Stimulated activated CD4-positive, alpha-beta T cell treated with anti-CD3 and anti-CD28 coated beads, Interleukin-12 subunit alpha, Interleukin-12 subunit beta, amount 100 ng/mL, for 48 hours (primary cell): ENCODE results near the gene FAAP20.
A peak's percentile ranks its signal among the peaks of the same experiment; 100 is the strongest.

Experiments used
- DNase-seq, 3 donors: peaks; one replicate each; pipeline ENCODE4 v3.0.0-alpha.2; 2020; ENCODE audit warnings: low read depth in 2 of 3, low spot score in 1 of 3

Gene FAAP20

DNA sequence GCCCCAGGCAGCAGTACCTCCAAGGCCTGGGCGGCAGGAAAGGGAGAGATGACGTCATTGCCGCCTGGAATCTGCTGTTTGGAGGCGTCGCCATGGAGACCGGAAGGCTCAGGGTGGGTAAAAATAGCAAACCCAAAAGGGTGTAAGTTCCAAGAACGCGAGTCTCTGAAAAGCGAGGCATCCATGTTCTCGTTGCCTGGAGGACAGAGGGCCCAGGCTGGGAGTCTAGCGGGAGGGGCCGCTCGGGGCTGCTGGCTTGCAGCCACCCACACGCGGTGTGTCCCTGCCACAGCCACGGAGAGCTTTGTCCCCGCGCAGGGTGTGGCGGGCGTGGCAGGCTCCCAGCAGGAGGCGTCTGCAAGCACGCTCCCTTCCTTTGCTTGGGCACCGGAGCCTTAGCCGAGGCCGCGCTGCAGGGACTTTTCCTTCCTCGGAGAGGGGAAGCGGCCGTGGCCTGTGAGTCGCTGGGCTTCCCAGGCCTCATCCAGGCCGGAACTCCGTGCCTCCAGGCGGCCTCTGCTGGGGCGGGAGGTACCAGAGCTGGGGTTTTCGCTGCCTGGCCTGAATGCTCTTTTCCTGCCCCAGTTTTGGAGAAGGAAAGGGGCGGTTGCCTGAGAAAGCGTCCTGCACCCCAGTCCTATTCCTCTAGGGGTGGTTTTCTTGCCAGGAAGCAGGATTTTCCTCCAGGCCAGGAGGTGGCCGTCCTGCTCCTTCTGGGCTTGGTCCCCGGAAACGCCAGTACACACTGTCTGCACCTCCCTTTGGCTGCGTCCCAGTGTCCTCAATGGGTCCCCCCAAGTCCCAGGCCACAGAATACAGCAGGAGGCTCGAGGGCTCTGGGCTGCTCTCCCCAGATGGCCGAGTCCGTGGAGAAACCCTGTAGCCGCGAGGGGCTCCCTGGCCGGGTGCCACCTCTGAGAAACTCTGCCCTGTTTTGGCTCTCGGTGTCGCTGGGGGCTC lies 18.2 kb upstream of the FAAP20 start:
- DNase-seq: peak in 1 of 3 donors; percentile 60

DNA sequence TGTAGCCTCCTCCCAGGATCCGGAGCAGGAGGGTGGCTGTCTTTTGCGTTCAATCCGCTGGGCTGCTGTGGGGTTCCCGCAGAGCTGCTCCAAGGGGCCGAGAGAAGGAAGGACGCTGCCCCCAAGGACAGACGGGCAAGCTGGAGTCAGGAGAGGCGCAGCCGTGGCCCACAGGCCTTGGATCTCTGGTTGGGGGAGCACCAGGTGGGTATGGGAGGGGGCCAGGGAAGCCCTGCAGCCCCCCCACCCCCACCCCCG lies 17.6 kb upstream of the FAAP20 start:
- DNase-seq: no peak

DNA sequence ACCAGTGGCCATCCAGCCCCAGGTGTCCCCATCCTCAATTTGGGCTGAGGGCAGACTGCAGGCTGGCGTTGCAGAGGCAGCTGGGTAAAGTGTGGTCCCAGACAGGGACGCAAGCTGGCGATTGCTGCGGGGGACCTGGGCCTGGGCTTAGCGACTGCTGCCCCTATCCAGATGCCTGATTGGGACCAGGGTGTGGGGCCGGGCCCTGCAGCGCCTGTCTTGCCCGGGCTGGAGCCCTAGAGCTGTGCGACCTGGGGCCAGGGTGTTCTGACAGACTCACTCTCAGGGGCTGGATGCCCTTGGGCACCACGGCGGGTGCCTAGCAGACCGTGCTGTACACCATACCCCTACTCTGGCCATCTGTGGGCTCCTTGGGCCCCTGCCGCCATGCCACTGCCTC lies 16.2 kb upstream of the FAAP20 start:
- no peak for DNase-seq

DNA sequence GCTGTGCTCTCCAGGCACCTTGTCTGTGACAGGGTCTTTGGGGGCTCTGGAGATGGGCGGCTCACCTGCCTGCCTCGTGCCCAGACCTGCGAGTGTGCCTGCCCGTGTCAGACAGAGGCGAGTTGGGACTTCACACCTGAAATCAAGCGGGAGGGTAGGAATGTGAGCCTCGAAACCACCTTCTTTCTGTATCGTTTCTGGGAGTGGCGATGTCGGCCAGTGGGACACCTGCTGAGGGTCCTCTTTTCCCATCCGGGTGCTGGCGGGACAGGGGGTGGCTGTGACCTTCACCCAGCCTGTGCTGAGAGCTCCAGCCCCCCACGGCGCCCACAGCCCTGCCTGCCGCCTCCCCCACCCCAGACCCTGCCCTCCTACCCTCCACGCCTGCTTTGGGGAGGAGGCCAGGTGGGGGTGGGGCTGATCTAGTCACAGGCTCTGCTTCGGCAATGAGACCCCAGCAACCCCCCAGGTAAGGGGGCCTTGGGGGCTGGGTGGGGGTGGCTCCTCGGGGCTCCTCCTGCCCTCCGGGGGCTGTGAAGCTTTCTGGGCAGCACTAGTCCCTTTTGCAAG lies 15.6 kb upstream of the FAAP20 start:
- DNase-seq: no peak

DNA sequence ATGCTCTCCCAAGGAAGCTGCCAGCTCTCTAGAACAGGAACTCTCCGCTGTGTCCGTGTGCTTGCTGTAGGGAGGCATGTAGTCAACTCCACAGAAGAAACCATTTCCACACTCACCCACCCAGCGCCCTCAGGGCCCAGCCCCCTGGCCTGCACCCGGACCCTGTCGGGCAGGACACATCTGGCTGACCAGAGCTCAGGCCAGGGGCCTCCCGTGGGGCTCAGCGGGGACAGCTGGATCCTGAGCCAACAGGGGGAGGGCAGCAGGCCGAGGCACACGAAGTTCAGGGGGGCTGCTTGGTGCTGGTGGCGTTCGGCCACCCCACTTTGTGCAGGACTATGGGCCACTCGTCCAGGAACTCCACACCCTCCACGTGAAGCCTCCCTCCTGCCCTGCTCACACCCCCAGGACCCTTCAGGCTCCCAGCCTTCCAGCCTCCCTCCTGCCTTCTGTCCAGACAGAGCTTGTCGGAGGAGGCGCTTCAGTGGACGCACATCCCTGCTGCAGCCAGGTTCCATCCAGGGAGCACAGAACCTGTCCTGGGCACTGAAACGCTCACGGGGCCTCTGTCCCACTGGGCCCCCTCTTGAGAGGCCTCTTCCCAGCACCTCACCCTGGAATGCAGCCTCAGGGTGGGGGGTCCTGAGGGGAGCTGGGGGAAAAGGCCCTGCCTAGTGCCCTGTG lies 15.0 kb upstream of the FAAP20 start:
- no peak for DNase-seq

DNA sequence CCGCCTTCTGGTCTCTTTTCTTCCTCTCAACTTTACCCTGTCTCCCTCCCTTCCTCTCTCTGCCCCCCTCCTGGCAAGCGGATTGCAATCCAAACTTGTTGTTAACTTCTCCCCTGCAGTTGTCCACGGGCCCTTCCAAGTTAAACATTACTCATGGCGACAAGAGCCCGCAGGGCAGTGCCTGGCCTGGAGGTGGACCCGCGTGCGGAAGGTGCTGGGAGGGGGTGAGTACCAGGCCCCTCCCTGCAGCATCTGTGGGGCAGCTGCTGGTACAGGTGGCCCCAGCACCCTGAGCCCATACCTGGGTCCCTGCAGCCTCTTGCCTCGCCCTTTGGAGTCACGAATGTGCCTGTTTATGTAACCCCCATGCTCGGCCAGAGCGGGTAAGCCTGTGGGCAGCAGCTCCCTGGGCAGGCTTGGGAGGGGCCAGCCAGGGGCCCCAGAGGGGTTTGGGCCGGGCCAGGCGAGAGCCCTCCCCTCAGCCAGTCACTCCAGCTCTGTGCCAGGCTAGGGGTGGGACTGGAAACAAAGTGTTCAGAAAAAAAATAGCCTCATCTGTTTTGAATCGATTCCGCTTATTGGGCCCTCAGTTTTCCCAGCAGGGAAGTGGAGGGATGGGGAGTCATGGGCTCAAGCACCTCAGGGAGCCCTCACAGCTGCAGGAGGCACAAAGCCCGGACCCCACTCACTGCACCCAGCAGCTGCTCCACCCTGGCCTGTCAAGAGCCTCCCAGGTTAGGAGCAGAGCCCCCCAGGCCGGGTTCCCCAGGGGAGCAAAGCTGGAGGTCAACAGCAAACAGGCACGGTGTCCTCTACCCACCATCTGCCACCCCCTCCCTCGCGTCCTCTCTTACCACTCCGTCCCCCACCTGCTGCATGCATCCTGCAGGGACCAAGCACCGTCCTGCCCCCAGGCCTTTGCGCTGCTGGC lies 14.0 kb upstream of the FAAP20 start:
- no peak for DNase-seq

DNA sequence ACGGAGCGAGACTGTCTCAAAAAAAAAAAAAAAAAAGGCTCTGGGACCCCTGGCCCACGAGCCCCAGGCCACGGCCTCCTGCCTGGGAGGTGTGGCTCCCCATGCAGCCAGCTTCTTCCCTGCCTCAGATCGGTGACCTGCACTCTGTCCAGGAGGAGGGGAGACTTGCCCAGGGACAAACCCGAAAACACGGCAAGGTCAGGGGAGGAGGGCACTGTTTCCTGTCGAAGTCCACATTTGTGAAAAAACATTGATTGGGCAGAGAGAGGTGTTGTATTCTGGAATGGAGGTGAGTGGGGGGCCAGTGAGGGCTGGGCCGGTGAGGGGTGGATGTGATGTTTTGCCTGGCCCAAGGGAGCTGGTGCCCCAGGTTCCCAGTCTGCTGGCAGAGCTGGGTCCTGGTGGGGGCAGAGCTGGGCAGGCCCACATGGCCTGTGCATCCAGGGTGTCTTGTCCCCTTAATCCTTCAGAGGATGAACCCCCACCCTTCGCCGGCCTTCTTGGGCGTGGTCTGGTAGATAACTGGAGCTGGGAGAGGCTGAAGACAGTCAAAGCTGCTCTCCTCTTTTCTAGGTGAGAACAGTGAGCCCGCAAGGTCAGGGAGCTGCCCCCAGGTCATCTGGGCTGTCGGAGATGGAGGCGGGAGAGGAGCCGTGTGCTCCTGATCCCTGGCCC lies 12.4 kb upstream of the FAAP20 start:
- no peak for DNase-seq

DNA sequence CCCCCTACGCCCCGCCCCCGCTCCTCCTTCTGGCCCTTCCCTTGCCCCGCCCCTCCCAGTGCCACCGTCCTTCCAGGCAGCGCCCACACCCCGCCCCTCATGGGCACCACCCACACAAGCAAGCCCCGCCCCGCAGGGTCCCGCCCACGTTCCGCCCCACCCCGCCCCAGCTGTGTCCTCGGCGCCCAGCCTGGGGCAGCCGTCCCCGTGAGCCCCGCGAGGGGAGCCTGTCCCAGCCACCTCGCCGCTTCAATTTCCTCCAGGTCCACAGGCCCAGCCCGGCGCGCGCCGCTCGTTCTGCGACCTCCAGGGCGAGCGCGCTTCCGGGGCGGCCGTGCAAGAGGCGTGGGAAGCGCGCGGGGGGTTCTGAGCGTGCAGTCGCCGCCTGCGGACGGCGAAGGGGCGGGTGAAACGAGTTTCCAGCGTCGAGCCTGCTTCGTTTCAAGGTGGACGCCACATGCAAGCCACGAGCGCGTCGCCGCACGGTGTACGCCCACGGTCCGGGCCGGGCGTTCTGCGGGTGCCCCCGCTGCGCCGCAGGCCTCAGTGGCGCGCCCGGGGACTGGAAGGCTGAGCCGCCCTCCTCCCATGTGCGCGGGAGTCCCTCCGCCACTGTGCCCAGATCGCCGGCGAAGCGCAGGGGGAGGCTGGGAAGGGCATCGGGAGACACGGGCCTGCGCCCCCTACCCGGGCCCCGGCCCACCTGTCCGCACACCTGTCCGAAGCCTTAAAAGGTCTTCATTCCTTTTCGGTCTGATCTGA lies 10.8 kb upstream of the FAAP20 start:
- DNase-seq: peak; percentile 83 to 90 (median 90)

DNA sequence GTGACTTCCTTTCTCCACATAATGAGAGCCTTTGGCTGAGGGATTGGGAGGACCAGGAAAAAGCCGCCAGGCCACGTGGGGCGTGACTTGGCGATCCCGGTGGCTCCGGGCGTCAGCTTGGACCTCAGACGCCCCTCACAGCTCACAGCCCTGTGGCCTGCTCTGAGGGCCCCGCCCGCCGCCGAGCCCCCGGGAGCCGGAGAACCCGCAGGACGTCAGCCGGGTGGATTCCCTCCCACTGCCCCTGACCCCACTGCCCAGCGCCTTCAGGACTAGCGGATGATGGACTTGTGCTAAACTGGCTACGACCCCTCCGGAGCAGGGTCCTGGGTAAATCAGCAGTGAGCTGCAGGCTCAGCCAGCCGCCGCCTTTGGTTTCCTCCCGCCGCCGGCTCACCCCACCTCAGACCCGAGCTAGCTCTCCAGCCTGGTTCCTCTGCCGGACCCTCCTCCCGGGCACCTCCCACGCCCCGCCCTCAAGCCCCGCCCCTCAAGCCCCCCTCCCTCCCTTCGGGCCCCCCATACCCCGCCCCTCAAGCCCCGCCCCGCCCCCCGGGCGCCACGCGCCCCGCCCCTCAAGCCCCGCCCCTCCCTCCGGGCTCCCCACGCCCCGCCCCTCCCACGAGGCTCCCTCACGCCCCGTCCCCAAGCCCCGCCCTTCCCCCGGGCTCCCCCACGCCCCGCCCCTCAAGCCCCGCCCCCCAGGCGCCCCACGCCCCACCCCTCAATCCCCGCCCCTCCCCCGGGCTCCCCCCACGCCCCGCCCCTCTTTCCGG lies 10.0 kb upstream of the FAAP20 start:
- DNase-seq: no peak

DNA sequence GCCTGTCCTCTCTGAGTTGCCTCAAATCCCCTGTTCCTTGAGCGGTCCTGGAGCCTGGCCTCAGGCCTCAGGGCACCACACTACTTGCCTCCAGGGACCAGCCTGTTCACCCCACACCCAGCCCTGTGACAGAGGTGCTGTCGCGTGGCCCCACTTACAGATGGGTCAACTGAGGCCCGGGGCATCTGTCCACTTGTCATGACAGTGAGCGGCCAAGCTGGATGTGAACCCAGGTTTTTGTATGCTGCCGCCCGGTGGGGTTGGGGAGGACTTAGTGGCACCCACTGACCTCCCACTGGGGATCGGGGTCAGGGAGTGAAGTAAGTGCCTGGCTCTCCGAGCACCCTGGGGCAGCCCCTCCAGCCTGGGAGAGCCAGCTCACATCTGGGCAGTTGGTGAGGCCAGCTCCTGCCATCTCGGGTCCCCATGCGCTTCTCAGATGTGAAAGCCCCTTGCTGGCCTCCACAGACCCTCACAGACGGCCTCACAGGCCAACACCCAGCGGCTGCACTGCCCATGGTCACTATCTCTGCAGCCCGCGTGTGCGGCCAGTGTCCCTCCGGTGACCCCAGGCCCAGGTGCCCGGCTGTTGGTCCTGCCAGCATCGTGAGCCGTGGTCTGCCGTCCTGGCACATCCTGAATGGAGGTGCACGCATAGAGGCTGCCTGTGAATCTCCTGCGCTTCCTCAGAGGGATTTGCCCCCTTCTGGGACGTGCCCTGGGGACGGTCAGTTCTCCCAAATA lies 9.3 kb upstream of the FAAP20 start:
- DNase-seq: no peak

DNA sequence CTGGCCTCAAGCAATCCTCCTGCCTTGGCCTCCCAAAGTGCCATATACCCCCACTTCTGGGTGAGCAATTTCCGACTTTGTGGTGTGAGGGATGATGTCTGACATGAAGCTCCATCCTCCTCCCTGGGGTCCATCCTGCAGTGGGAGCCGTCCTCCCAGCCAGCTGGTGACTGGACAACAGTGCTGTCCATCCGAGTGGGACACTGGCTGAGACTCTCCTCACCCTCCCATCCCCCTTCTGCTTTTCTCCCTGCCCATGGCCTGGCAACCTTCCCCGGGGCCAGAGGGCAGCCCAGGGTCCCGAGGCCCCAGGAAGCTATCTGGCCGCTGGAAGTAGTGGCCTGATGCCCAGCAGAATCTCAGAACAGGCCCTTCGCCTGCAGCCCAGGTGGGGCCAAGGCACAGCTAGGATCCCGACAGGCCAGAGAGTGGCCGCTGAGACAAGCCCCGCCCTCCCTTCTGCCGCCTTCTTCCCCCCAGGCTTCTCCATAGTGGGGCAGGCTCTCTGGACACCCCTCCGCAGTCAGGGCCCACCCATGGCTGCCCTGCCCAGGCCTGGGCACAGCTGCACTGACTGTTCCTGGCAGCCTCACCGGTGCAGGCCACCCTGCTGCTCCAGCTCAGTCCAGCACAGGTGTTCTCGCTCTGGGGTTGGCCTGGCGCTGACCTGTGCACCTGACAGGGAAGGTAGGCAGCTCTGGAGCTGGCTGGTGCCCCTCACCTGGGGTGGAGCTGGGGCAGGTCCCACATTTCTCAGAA lies 8.4 kb upstream of the FAAP20 start:
- DNase-seq: no peak

DNA sequence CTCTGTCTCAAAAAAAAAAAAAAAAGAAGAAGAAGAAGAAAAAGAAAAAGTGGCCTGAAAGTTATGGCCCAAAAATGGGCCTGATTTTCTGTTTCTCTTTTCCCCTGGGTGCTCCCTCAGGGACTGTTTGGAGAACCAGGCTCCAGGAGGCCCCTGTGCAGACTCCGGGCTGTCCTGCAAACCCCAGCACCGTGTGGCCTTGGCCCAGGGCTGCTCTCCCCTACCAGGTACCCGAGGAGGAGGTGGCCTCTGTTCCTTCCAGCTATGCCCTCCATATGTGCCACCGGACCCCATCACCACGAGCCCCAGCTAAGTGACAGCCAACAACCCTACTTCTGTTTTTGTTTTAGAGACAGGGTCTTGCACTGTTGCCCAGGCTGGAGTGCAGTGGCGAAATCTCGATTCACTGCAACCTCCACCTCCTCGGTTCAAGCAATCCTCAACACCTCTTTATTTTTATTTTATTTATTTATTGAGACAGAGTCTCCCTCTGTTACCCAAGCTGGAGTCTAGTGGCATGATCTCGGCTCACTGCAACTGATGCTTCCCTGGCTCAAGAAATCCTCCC lies 7.5 kb upstream of the FAAP20 start:
- no peak for DNase-seq

DNA sequence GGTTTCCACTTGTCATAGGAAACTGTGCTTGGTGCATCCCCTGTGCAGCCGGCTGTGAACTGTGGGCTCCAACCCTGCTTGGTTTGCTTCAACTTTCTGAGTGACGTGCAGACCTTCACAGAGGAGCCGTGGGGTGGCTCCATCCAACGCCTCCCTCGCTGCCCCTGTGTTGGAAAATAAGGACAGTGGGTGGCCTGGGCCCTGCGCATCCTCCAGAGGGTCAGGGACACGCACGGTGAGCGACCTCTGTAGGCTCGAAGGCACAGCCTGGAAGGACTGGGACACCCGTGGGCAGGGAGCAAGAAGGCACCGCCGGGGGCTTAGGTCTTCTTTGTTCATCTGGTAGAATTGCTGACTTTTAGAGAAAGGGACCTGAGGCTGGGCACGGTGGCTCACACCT lies 6.5 kb upstream of the FAAP20 start:
- no peak for DNase-seq

DNA sequence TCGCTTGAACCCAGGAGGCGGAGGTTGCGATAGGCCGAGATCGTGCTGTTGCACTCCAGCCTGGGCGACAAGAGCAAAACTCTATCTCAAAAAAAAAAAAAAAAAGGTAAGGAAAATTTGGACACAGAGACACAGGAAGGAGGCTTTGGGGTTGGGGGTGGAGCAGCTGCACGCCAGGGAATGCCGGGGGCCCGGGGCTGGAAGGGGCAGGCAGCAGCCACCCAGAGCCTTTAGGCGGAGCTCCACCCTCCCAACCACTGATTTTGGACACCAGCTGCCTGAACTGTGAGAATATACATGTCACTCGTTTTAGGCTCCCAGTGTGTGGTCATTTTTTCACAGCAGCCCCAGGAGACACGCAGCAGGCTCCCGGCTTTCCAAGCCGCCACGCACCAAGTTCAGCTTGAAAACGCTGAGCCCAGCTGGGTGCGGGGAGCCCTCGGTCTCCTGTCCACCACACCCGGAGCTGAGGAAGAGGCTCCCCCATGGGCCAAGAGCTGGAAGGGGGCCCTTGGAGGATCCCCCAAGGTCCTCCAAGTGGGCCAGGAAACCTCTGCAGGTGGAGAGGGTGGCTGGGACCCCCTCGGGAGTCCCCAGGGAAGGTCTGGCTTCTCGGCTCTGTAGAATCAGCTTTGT lies 5.9 kb upstream of the FAAP20 start:
- no peak for DNase-seq

DNA sequence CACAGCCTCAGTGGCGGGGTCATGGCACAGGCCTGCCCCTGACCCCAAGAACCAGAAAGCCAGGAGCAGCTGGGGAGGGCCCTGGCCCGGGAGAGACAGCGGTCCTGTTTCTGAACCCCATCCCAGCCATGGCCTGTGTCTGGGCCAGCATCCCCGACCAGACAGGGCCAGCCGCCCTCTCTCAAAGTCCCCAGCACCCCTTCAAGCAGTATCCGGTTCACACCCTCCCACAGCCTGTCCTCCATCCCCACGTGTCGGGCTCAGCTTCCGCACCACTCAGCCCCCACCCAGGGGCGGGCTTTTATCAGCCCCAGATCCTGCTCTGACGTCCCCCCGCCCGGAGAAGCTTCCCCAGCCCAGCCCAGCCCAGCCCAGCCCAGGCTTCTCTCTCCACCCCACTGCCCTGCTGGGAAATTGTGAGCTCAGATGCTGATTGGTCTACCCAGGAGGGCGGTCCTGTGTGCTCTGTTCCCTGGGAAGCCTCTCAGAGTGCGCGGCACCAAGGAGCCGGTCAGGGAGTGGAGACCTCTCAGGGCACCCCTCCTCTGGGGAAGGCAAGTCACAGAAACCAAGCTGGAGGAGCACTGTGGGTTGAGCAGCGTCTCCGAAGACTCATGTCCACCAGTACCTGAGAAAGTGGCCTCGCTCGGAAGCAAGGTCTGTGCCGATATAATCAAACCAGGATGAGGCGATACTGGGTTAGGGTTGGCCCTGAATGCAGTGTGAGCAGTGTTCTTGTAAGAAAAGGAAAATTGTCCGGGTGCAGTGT lies 4.7 kb upstream of the FAAP20 start:
- peak; percentile 71 to 83 (median 80) for DNase-seq

DNA sequence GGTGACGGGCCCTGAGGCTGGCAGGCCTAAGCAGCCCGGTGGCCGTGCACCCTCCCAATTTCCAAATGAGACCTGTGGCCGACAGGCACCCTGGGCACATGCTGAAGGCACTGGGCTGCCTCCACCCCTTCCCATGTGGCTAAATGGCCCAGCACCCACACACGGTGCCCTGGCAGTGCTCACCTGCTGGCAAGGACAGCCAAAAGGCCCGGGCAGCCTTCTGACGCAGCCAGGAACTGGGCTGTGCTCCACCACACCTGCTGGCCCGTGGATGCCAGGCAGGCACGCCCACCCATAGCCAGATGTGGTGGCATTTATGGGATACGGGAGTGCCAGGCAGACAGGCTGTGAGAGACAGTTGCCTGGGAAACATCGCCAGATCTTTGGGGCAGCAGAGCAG lies 4.0 kb upstream of the FAAP20 start:
- DNase-seq: no peak
